ENCODE results near the gene ETHE1. TPM values are rescaled to one million over a fixed set of nuclear protein-coding genes. Genes with fewer than 3 reads are reported as not detected.

Gene ETHE1
- total RNA-seq, 1 experiment from 2014 or later = 190 TPM

DNA sequence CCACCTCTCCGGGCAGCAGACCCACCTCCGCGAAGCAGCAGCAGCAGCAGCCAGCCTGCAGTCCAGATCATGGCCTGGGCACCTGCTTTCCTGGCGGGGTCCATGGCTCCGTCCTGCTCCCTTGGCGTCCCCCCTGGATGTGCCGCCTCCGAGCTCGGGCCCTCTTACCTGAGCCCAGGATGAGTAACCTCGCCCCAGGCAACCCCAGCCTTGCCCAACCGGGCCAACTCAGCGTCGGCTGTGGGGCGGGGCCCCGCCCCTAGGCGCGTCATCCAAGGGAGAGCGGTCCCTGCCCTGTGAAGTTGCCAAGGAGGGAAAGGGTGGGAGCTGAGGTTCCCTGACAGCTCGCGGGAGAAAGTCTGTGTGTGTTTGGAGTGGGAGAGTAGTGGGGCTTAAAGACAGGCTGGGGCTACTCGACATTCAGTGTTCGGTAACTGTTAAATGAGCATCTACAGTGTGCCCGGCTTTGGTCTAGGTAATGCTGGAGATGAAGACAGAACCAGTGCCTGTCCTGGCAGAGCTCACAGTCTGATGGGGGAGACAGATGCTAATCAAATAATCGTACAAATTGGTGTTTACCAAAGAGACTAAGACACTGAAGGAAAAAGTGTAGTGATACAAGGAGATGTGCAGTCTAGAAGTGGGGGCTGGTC is 61.4 kb downstream of the ETHE1 start, which contains the start of gene LYPD3:
LYPD3 (minus strand) TSS at position 141 of the 653 bp plus-strand sequence; CDS start at position 104, 37 bp downstream.
- DNase-seq (ENCODE audit: low spot score) = peak; percentile 45

DNA sequence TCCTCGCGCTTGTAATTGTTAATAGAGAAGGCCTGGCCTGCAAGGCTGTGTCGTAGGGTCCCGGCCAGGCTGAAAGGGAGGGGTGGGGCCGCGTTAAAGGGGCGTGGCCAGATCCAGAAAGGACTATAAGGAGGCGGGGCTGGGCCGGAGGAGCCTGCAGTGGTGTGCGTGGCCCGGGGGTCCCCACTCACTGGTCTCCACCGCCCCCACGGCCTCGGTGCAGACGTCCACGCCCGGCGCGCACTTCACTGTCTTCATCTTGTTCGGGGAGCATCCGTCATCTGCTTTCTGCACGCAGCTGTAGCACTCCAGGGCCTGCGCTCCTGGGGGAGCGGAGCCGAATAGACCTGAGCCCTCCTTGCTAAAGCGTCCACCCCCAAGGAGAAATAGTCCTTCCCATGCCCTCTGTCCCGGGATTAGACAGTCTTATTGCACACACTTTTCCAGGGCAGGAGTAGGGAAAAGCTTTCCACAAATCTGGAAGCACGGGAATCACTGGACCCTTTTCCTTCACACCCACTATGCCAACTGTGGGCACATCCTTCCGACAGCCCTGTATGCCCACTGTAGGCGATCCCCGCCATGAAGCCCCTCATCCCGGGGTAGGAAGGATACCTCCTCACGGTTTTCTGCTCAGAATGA is 62.7 kb downstream of the ETHE1 start:
- no peak for DNase-seq (ENCODE audit: low spot score)

DNA sequence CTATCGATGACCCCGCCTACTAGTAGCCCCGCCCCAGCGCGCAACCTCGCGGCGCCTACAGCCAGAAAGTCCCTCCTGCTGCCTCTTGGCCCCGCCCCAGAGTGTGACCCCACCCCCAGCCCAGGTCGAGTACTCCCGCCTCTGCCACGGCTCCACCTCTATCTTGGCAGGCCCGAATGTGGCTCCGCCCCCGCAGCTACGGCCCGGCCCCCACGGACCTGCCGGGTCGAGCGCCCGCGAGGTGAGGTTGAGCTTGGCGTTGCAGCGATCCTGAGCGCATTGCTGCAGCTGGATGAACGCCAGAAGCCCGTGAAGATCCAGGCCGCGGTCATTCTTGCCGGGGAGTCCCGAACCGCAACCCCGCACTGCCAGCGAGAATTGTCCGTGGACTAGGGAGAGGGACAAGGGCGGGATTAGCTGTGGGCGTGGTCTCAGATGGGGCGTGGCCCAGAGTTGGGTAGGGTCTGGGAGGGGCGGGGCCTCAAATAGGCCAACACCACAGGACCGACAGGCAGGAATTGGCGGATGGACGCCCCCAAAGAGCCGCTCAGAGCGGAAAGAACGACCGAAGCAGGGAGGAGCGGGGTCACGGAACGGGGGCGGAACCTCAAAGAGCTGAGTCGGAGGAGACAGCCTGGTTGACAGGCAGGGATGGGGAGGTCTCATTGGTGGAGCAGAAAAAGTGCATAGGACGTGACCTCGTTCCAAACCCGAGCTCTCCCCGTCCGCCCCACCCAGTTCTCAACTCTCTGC is 63.4 kb downstream of the ETHE1 start:
- peak; percentile 99 for DNase-seq (ENCODE audit: low spot score)

DNA sequence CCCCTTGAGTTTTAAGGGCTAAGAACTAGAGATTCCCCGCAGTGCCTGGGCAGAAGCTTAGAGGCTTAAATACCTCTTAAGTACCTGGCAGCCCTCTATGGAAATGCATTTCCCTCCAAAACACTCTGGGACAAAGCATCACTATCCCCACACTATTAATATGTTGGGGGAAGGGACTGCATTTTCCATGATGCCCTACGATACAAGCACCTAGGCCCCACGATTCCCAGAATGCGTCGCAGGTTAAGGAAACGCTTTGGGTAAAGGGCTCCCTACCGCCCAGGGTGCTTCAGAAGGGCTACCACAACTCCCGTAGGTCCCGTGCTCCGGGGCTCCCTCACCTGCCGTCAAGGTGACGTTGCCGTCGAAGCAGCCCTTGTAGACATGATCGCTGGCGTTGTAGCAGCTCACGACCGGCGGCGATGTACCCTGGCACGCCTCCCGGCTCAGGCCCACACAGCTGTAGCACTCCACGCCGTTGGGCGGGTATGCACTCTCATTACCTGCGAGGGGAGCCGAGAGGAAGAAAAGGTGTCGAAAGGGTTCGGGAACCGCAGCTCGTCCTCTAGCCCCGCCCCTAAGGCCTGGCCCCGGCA is 64.1 kb downstream of the ETHE1 start:
- no peak for DNase-seq (ENCODE audit: low spot score)

DNA sequence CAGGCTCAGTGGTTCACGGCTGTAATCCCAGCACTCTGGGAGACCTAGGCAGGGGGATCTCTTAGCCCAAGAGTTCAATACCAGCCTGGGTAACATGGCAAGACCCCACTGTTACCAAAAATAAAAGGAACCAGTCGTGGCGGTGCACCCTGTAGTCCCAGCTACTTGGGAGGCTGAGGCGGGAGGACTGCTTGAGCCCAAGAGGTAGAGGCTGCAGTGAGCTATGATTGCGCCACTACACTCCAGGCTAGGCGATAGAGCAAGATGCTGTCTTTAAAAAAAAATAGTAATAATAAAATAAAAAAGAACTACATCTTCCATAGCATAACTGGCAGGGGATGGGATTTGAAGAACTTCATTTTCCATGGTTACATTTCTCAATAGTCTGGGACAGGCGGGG is 64.6 kb downstream of the ETHE1 start:
- DNase-seq (ENCODE audit: low spot score) = no peak

DNA sequence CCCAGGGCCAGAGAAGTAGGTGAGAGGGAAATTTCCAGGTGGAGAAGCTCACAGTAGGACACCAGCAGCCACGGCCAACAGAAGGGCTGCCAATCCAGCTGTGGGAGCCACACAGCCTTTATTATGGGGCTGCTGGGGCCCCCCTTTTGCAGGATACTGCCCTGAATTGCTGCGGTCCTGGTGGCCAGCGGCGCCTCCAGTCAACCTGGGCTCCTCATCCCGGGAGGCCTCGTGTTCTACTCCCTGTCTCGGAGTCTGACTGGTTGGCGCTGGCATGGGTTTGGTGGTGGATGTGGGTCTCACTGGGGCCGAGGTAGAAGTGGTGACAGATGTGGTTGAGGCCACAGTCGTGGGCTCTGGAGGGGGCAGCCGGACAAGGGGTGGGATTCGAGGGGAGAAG is 65.7 kb downstream of the ETHE1 start:
- no peak for DNase-seq (ENCODE audit: low spot score)

DNA sequence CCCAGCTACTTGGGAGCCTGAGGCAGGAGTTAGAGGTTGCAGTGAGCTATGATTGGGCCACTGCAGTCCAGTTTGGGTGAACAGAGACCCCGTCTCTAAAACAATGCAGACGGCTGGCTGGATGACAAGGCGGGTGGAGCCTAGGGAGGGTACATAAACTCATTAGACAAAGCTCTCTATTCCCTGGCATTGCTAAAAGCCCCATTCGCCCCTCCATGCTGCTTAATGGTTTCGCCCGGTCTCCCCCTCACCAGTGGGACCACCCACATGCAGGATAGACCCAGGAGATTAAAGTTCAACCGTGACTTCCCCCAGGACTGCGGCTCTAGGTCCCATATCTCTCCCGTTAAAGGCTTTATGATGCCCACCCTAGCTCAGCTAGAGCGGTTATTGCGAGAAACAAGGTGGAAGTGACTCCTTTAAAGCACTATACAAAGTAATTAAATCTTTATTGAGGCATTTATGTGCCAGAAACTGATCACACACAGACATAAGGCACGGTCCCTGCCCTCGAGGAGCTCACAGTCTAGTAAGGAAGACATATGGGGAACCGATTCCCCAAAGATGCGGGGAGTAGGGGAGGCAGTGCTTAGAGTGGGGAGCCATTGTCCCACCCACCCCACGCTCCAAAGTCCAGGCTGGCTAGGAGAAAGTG is 66.5 kb downstream of the ETHE1 start:
- no peak for DNase-seq (ENCODE audit: low spot score)

DNA sequence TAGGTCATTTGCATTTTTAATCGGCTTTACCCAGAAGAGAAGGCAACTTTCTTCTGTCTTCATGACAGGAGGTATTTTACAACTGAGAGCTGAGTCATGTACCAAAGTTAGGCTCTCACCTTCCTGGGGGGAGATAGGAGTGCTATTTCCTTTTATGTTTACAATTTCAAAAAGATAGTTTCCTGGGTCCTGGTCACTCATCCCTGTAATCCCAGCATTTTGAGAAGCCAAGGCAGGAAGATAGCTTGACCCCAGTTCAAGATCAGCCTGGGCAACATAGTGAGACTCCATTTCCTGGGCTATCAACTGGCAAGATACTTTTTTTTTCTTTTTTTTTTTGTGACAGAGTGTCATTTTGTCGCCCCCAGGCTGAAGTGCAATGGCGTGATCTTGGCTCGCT is 69.2 kb downstream of the ETHE1 start:
- DNase-seq (ENCODE audit: low spot score) = no peak

Other genes starting within 250 kb of the ETHE1 start
- not detected in 2 replicates for gene CD177, start 173.5 kb downstream of the ETHE1 start, total RNA-seq (2014; rRNA removed; shearing (Covaris generic))
- gene TEX101, start 112.3 kb downstream of the ETHE1 start, total RNA-seq (2014; rRNA removed; shearing (Covaris generic)) = not detected in 2 replicates
- gene LYPD3, start 61.6 kb downstream of the ETHE1 start, total RNA-seq (2014; rRNA removed; shearing (Covaris generic)) = 0.05 and 0.78 TPM in 2 replicates
- 45.7 and 52.4 TPM in 2 replicates for gene PHLDB3, start 22.5 kb downstream of the ETHE1 start, total RNA-seq (2014; rRNA removed; shearing (Covaris generic))
- 0.08 TPM in 2 replicates for gene ZNF575, start 6.0 kb upstream of the ETHE1 start, total RNA-seq (2014; rRNA removed; shearing (Covaris generic))
- 59.7 and 60.1 TPM in 2 replicates for gene XRCC1, start 48.3 kb upstream of the ETHE1 start, total RNA-seq (2014; rRNA removed; shearing (Covaris generic))
- 0.03 TPM in 1 of 2 replicates, not detected in the other for gene PINLYP, start 48.6 kb upstream of the ETHE1 start, total RNA-seq (2014; rRNA removed; shearing (Covaris generic))
- gene IRGQ, start 68.9 kb upstream of the ETHE1 start, total RNA-seq (2014; rRNA removed; shearing (Covaris generic)) = 23.0 and 26.0 TPM in 2 replicates
- gene ZNF576, start 69.4 kb upstream of the ETHE1 start, total RNA-seq (2014; rRNA removed; shearing (Covaris generic)) = 29.6 and 41.8 TPM in 2 replicates
- 0.50 and 0.74 TPM in 2 replicates for gene SRRM5, start 84.9 kb upstream of the ETHE1 start, total RNA-seq (2014; rRNA removed; shearing (Covaris generic))
- gene ZNF428, start 92.4 kb upstream of the ETHE1 start, total RNA-seq (2014; rRNA removed; shearing (Covaris generic)) = 92.9 and 100 TPM in 2 replicates
- 2.7 and 6.4 TPM in 2 replicates for gene CADM4, start 112.6 kb upstream of the ETHE1 start, total RNA-seq (2014; rRNA removed; shearing (Covaris generic))
- gene PLAUR, start 143.0 kb upstream of the ETHE1 start, total RNA-seq (2014; rRNA removed; shearing (Covaris generic)) = 174 and 190 TPM in 2 replicates
- gene IRGC, start 188.9 kb upstream of the ETHE1 start, total RNA-seq (2014; rRNA removed; shearing (Covaris generic)) = 0.08 TPM in 1 of 2 replicates, not detected in the other
- gene SMG9, start 227.8 kb upstream of the ETHE1 start, total RNA-seq (2014; rRNA removed; shearing (Covaris generic)) = 89.4 and 99.7 TPM in 2 replicates